Measurements from ENCODE around the gene PLA2G2F. TPM values are rescaled to one million over a fixed set of nuclear protein-coding genes. Genes with fewer than 3 reads are reported as not detected.

PLA2G2F gene
- total RNA-seq, 1 donor from 2014 or later, result not detected

- no peak for DNase-seq (ENCODE audit: low spot score in 2 of 2)
- FAIRE-seq, result no peak
Measured at GRCh38 chr1:20166051-20166450, 26.9 kb downstream of the PLA2G2F start.

- DNase-seq (ENCODE audit: low spot score in 2 of 2) (no peak), FAIRE-seq (no peak)
Measured at GRCh38 chr1:20167126-20167525, 28.0 kb downstream of the PLA2G2F start.

GRCh38 chr1:20168564-20169491 is 29.7 kb downstream of the PLA2G2F start:
- peak in 1 of 2 donors; percentile 54 for DNase-seq (ENCODE audit: low spot score in 2 of 2)
- no peak for FAIRE-seq

GRCh38 chr1:20169932-20170331 is 30.8 kb downstream of the PLA2G2F start:
- no peak for FAIRE-seq
- no peak for DNase-seq (ENCODE audit: low spot score in 2 of 2)

GRCh38 chr1:20172033-20172590 is 33.0 kb downstream of the PLA2G2F start:
- DNase-seq (ENCODE audit: low spot score in 2 of 2) (no peak), FAIRE-seq (no peak)

- FAIRE-seq (no peak), DNase-seq (ENCODE audit: low spot score in 2 of 2) (no peak)
Measured at GRCh38 chr1:20174937-20175666, 36.0 kb downstream of the PLA2G2F start.

- DNase-seq (ENCODE audit: low spot score in 2 of 2), result no peak
- FAIRE-seq, result no peak
Measured at GRCh38 chr1:20178634-20179370, 39.7 kb downstream of the PLA2G2F start.

- no peak for FAIRE-seq
- DNase-seq (ENCODE audit: low spot score in 2 of 2), result no peak
Measured at GRCh38 chr1:20179371-20180128, 40.4 kb downstream of the PLA2G2F start.

GRCh38 chr1:20180129-20180843 is 41.2 kb downstream of the PLA2G2F start:
- FAIRE-seq (no peak), DNase-seq (ENCODE audit: low spot score in 2 of 2) (no peak)

- DNase-seq (ENCODE audit: low spot score in 2 of 2) (no peak), FAIRE-seq (no peak)
Measured at GRCh38 chr1:20180844-20181207, 41.7 kb downstream of the PLA2G2F start.

- DNase-seq (ENCODE audit: low spot score in 2 of 2), result no peak
- FAIRE-seq, result no peak
Measured at GRCh38 chr1:20182415-20182814, 43.3 kb downstream of the PLA2G2F start.

- FAIRE-seq (no peak), DNase-seq (ENCODE audit: low spot score in 2 of 2) (no peak)
Measured at GRCh38 chr1:20183035-20183434, 43.9 kb downstream of the PLA2G2F start.

GRCh38 chr1:20183616-20184271 is 44.6 kb downstream of the PLA2G2F start:
- DNase-seq (ENCODE audit: low spot score in 2 of 2) (no peak), FAIRE-seq (no peak)

- DNase-seq (ENCODE audit: low spot score in 2 of 2) (no peak), FAIRE-seq (no peak)
Measured at GRCh38 chr1:20184481-20184900, 45.4 kb downstream of the PLA2G2F start.

- FAIRE-seq, result no peak
- no peak for DNase-seq (ENCODE audit: low spot score in 2 of 2)
Measured at GRCh38 chr1:20184997-20185833, 46.1 kb downstream of the PLA2G2F start.

GRCh38 chr1:20185834-20186782 is 47.0 kb downstream of the PLA2G2F start, which contains the start of the genes PLA2G2C and UBXN10:
PLA2G2C (minus strand) TSS chr1:20186518; CDS start chr1:20177363, 9,155 bp downstream.
UBXN10 (plus strand) TSS chr1:20186096; CDS start chr1:20190562, 4,466 bp downstream.
- no peak for FAIRE-seq
- DNase-seq (ENCODE audit: low spot score in 2 of 2), result peak in 1 of 2 donors; percentile 44

All from frontal cortex (tissue), 4 donors.